SU-DHL-6 (cell line): ENCODE measurements around the gene EYS.

Experiments used
- H2AFZ ChIP-seq: fragments of 200-600 bp; sonication (generic); 2 replicates; pipeline ENCODE4 v1.6.1; 2014; ENCODE audit warnings: low read depth, mild to moderate bottlenecking, moderate library complexity, mixed read lengths, antibody characterized with exemption, low read length; ENCODE audit not compliant: severe bottlenecking
- H3F3A ChIP-seq: fragments of 200-600 bp; shearing (Covaris generic); 2 replicates; pipeline ENCODE4 v1.6.0; 2016; ENCODE audit warnings: antibody characterized with exemption, mild to moderate bottlenecking; ENCODE audit not compliant: insufficient read depth
- H3K27ac ChIP-seq: fragments of 200-600 bp; sonication (generic); 2 replicates; pipeline ENCODE4 v1.5.1; 2016; ENCODE audit warnings: low read depth, mild to moderate bottlenecking, low read length, moderate library complexity, mixed read lengths
- H3K27me3 ChIP-seq: fragments of 200-600 bp; sonication (generic), shearing (Covaris generic); 2 replicates; pipeline ENCODE4 v1.6.0; 2014; ENCODE audit warnings: mild to moderate bottlenecking, low read length
- H3K36me3 ChIP-seq: fragments of 200-600 bp; sonication (generic); 2 replicates; pipeline ENCODE4 v1.6.1; 2014; ENCODE audit warnings: mild to moderate bottlenecking, low read length, mixed read lengths
- H3K4me2 ChIP-seq: fragments of 300-600, 200-600 bp; shearing (Covaris generic), sonication (generic); 2 replicates; pipeline ENCODE4 v1.6.0; 2014; ENCODE audit warnings: low read length, low read depth, mild to moderate bottlenecking; ENCODE audit not compliant: poor library complexity, severe bottlenecking
- H3K4me3 ChIP-seq: fragments of 200-600 bp; sonication (generic); 2 replicates; pipeline ENCODE4 v1.5.1; 2014; ENCODE audit warnings: antibody characterized with exemption, low read length, mild to moderate bottlenecking, mixed read lengths; ENCODE audit not compliant: insufficient read depth, poor library complexity, severe bottlenecking
- H3K79me2 ChIP-seq: fragments of 200-600 bp; sonication (generic); 2 replicates; pipeline ENCODE4 v1.6.1; 2014; ENCODE audit warnings: mild to moderate bottlenecking, low read length, moderate library complexity; ENCODE audit not compliant: insufficient read depth
- H3K9ac ChIP-seq: fragments of 200-600 bp; sonication (generic); 2 replicates; pipeline ENCODE4 v1.7.0; 2014; ENCODE audit warnings: mild to moderate bottlenecking, low read length
- H3K9me2 ChIP-seq: fragments of 200-600 bp; sonication (generic); replicated peaks from 2 replicates; pipeline ENCODE4 v1.6.1; 2014; ENCODE audit warnings: low read length; ENCODE audit not compliant: insufficient read depth
- H3K9me3 ChIP-seq: fragments of 200-600 bp; sonication (generic); 2 replicates; pipeline ENCODE4 v1.6.1; 2014; ENCODE audit warnings: low read length, mixed read lengths; ENCODE audit not compliant: insufficient read depth
- H4K20me1 ChIP-seq: fragments of 200-600 bp; sonication (generic); 2 replicates; pipeline ENCODE4 v1.6.1; 2014; ENCODE audit warnings: low read depth, mild to moderate bottlenecking, antibody characterized with exemption, low read length, moderate library complexity, mixed read lengths
- EZH2phosphoT487 ChIP-seq: fragments of 200-600 bp; sonication (generic), shearing (Covaris generic); conservative IDR thresholded peaks from 2 replicates; pipeline ENCODE4 v1.6.1; 2018; ENCODE audit warnings: mild to moderate bottlenecking, antibody characterized with exemption, low read length, moderate library complexity, mixed read lengths
- TF ChIP-seq, protein P1 (sequence below): fragments of 200-600 bp; sonication (generic); IDR thresholded peaks from one replicate; pipeline ENCODE4 v1.5.1; 2017; ENCODE audit warnings: antibody characterized with exemption, mild to moderate bottlenecking, low read length, moderate library complexity; ENCODE audit not compliant: insufficient read depth, poor library complexity, severe bottlenecking

EYS gene

GRCh38 chr6:64257586-64257985 is 1449.4 kb downstream of the EYS start:
- Histone ChIP-seq H3K4me2 (no peak overlapping the region), H2AFZ (no peak overlapping the region), H3K27me3 (no peaks in the 10 kb centered on the region), H3K79me2 (no peaks in the 10 kb centered on the region), H3K36me3 (no peaks in the 10 kb centered on the region), H3F3A (no peaks in the 10 kb centered on the region), H3K9me3 (no peaks in the 10 kb centered on the region), H3K9me2 (no peaks in the 10 kb centered on the region), H3K4me3 (no peak overlapping the region), H4K20me1 (no peaks in the 10 kb centered on the region), H3K27ac (no peak overlapping the region), H3K9ac (no peak overlapping the region)
- TF ChIP-seq, protein P1, sequence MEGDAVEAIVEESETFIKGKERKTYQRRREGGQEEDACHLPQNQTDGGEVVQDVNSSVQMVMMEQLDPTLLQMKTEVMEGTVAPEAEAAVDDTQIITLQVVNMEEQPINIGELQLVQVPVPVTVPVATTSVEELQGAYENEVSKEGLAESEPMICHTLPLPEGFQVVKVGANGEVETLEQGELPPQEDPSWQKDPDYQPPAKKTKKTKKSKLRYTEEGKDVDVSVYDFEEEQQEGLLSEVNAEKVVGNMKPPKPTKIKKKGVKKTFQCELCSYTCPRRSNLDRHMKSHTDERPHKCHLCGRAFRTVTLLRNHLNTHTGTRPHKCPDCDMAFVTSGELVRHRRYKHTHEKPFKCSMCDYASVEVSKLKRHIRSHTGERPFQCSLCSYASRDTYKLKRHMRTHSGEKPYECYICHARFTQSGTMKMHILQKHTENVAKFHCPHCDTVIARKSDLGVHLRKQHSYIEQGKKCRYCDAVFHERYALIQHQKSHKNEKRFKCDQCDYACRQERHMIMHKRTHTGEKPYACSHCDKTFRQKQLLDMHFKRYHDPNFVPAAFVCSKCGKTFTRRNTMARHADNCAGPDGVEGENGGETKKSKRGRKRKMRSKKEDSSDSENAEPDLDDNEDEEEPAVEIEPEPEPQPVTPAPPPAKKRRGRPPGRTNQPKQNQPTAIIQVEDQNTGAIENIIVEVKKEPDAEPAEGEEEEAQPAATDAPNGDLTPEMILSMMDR = no peak
- no peak for TF ChIP-seq EZH2phosphoT487

- Histone ChIP-seq H3F3A (no peaks in the 10 kb centered on the region), H4K20me1 (no peaks in the 10 kb centered on the region), H3K4me2 (no peak overlapping the region), H3K4me3 (no peak overlapping the region), H3K36me3 (no peaks in the 10 kb centered on the region), H3K9me2 (no peaks in the 10 kb centered on the region), H3K79me2 (no peaks in the 10 kb centered on the region), H3K27me3 (no peaks in the 10 kb centered on the region), H3K9me3 (no peaks in the 10 kb centered on the region), H3K9ac (no peak overlapping the region), H3K27ac (no peak overlapping the region), H2AFZ (no peak overlapping the region)
- TF ChIP-seq EZH2phosphoT487 = no peak
- TF ChIP-seq, protein P1 = no peak
Observed at GRCh38 chr6:64256483-64256882, 1450.5 kb downstream of the EYS start.

GRCh38 chr6:64255000-64255399 is 1452.0 kb downstream of the EYS start:
- Histone ChIP-seq H3K9ac (no peak overlapping the region), H3K4me3 (no peak overlapping the region), H4K20me1 (no peaks in the 10 kb centered on the region), H3K36me3 (no peaks in the 10 kb centered on the region), H2AFZ (no peak overlapping the region), H3K4me2 (no peak overlapping the region), H3K9me2 (no peaks in the 10 kb centered on the region), H3K79me2 (no peaks in the 10 kb centered on the region), H3K9me3 (no peaks in the 10 kb centered on the region), H3K27ac (no peak overlapping the region), H3F3A (no peaks in the 10 kb centered on the region), H3K27me3 (no peaks in the 10 kb centered on the region)
- TF ChIP-seq, protein P1 = no peak
- no peak for TF ChIP-seq EZH2phosphoT487
